ENCODE results near the gene NAXD. TPM values are rescaled to one million over a fixed set of nuclear protein-coding genes. Genes with fewer than 3 reads are reported as not detected.

NAXD gene
- total RNA-seq, 1 experiment from 2014 or later = 32.1 TPM

- no peak for TF ChIP-seq ZFX (IDR thresholded peaks at IDR 0.05)
- no peak for TF ChIP-seq REST (IDR thresholded peaks at IDR 0.05; ENCODE audit: low read depth)
Measured at GRCh38 chr13:110628952-110629701, 13.8 kb downstream of the NAXD start (continued).

GRCh38 chr13:110629735-110630134, 14.4 kb downstream of the NAXD start:
- ATAC-seq (no peak), DNase-seq (ENCODE audit: low read depth, low spot score) (no peak)
- CTCF ChIA-PET = no interaction called here
- Histone ChIP-seq H3K9me2 (ENCODE audit: insufficient read depth) (no peaks in the 10 kb centered on the region), H3K79me2 (ENCODE audit: insufficient read depth, low read length) (peaks cover 86% of the 10 kb centered on the region), H3K27ac (ENCODE audit: low read depth, low read length) (no peak overlapping the region), H3K9me3 (ENCODE audit: control insufficient read depth in 1 of 2, insufficient read depth in 1 of 2, low read depth in 1 of 2, low read length in 2 of 2) (no peaks in the 10 kb centered on the region), H3K9ac (ENCODE audit: low read length) (no peak overlapping the region), H3K4me1 (ENCODE audit: control insufficient read depth in 1 of 2, insufficient read depth in 2 of 2, low read length in 2 of 2) (peaks cover 0 to 11% of the 10 kb centered on the region in 2 experiments; a peak in 1 of 4 replicates), H4K20me1 (ENCODE audit: insufficient read depth) (0 out of 2 replicates have a peak, but pooled peaks cover 7% of the 10 kb centered on the region), H3K36me3 (ENCODE audit: control insufficient read depth in 1 of 2, insufficient read depth in 2 of 2, low read length in 2 of 2) (peaks cover 10 to 14% of the 10 kb centered on the region in 2 experiments; a peak in 3 of 4 replicates), H3K27me3 (ENCODE audit: insufficient read depth, low read length) (no peaks in the 10 kb centered on the region), H3K4me2 (ENCODE audit: low read length) (no peak overlapping the region), H3K4me3 (replicated peaks in 1 of 2; ENCODE audit: low read depth in 1 of 2, low read length in 2 of 2) (no peak overlapping the region), H2AFZ (ENCODE audit: low read depth, low read length, poor library complexity, severe bottlenecking) (no peak overlapping the region)
- TF ChIP-seq EZH2phosphoT487 (IDR thresholded peaks at IDR 0.05; ENCODE audit: borderline replicate concordance) (no peak), CBX3 (IDR thresholded peaks at IDR 0.05; ENCODE audit: low read depth) (no peak), ELF1 (IDR thresholded peaks at IDR 0.05; ENCODE audit: borderline replicate concordance, low read depth) (no peak), TCF7L2 (IDR thresholded peaks at IDR 0.05; ENCODE audit: borderline replicate concordance, extremely low read depth, insufficient read depth, insufficient read length) (no peak), CTCF (IDR thresholded peaks at IDR 0.05 in 2 of 3, conservative IDR thresholded peaks at IDR 0.05 in 1 of 3; ENCODE audit: borderline replicate concordance in 1 of 3, insufficient read depth in 1 of 3, low read depth in 2 of 3, low read length in 2 of 3) (no peak), ATF3 (IDR thresholded peaks at IDR 0.05) (no peak), RAD21 (IDR thresholded peaks at IDR 0.05; ENCODE audit: low read depth) (no peak), FOSL1 (IDR thresholded peaks at IDR 0.05; ENCODE audit: low read depth) (no peak), EGR1 (IDR thresholded peaks at IDR 0.05; ENCODE audit: low read depth) (no peak)
- RAD21 ChIA-PET (ENCODE audit: low non-redundant PET in 1 of 2, low total read pairs in 2 of 2, uncharacterized antibody in 2 of 2, unreplicated experiment in 2 of 2) = interaction anchor here in 1 of 2 experiments (0.7 kb wide), 1 partner anchor 37 kb away, joined by 3 read pairs; no protein-coding TSS in a partner anchor
- intact Hi-C loops (cut with micrococcal nuclease) = no loop called here
- BruUV-seq (replicated peaks) = no TSS peak
- POLR2A ChIA-PET = no interaction called here

Measured in HCT116 (cell line).